ENCODE data around the gene TLE3. TPM values are rescaled to one million over a fixed set of nuclear protein-coding genes. Genes with fewer than 3 reads are reported as not detected.
A peak's percentile ranks its signal among the peaks of the same experiment; 100 is the strongest.

TLE3 gene
- total RNA-seq, 4 donors from 2014 or later = 4.6 to 35.3 (median 13.3) TPM

DNA sequence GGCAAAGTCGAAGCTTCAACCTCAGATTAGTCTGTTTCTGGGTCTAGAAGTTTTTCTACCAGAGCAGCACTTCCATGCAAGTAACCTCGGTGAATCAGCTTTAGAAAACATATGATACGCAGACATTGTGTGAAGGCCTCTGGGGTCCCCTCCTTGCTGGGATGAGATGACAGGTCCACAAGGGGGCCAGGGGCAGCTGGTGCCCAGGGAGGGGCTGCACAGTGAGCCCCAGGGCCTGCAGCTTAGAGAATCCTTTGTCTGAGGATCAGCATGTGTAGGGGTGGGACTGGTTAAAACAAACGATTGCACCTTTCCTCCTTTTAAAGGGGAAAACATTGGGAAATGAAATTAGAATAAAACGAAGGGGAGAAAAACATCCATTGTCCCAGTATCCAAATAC is 47.5 kb upstream of the TLE3 start:
- H3K4me1 ChIP-seq = peaks cover 0 to 5% of the 10 kb centered on the region in 2 donors
- no peak for DNase-seq
- H3K27me3 ChIP-seq = no peaks in the 10 kb centered on the region
- in situ Hi-C loops (cut with MboI; ENCODE audit: low sequenced_read_pairs in 4 of 4) = no loop called here
- no peaks in the 10 kb centered on the region for H3K9me3 ChIP-seq
- intact Hi-C loops (cut with DNase I; ENCODE audit: low total_unique reads) = no loop called here
- H3K4me3 ChIP-seq = no peak overlapping the region
- H3K27ac ChIP-seq = no peak overlapping the region
- TF ChIP-seq POLR2A (IDR thresholded peaks at IDR 0.05) (no peak), CTCF (IDR thresholded peaks at IDR 0.05 in 4 of 5, conservative IDR thresholded peaks at IDR 0.05 in 1 of 5) (no peak)
- ATAC-seq = no peak
- no peaks in the 10 kb centered on the region for H3K36me3 ChIP-seq

GRCh38 chr15:70142322-70143191 is 44.8 kb upstream of the TLE3 start:
- H3K27ac ChIP-seq = no peak overlapping the region

GRCh38 chr15:70142072-70142321 is 44.3 kb upstream of the TLE3 start:
- in situ Hi-C loops (cut with MboI; ENCODE audit: low sequenced_read_pairs in 4 of 4) (no loop called here), intact Hi-C loops (cut with DNase I; ENCODE audit: low total_unique reads) (no loop called here)
- peaks cover 0 to 5% of the 10 kb centered on the region in 2 donors for H3K4me1 ChIP-seq
- no peak overlapping the region for H3K4me3 ChIP-seq
- DNase-seq (no peak), ATAC-seq (no peak)
- no peak overlapping the region for H3K27ac ChIP-seq
- no peaks in the 10 kb centered on the region for H3K9me3 ChIP-seq
- no peaks in the 10 kb centered on the region for H3K36me3 ChIP-seq
- TF ChIP-seq POLR2A (IDR thresholded peaks at IDR 0.05) (no peak), CTCF (IDR thresholded peaks at IDR 0.05 in 4 of 5, conservative IDR thresholded peaks at IDR 0.05 in 1 of 5) (no peak)
- H3K27me3 ChIP-seq = no peaks in the 10 kb centered on the region

More at GRCh38 chr15:70142322-70143191, 44.8 kb upstream of the TLE3 start:
- in situ Hi-C loops (cut with MboI; ENCODE audit: low sequenced_read_pairs in 4 of 4) (no loop called here), intact Hi-C loops (cut with DNase I; ENCODE audit: low total_unique reads) (no loop called here)
- H3K27me3 ChIP-seq = no peaks in the 10 kb centered on the region
- ATAC-seq (no peak), DNase-seq (no peak)
- no peaks in the 10 kb centered on the region for H3K36me3 ChIP-seq
- H3K4me3 ChIP-seq = no peak overlapping the region
- TF ChIP-seq CTCF (IDR thresholded peaks at IDR 0.05 in 4 of 5, conservative IDR thresholded peaks at IDR 0.05 in 1 of 5) (no peak), POLR2A (IDR thresholded peaks at IDR 0.05) (no peak)
- no peaks in the 10 kb centered on the region for H3K9me3 ChIP-seq
- peaks cover 0 to 5% of the 10 kb centered on the region in 2 donors for H3K4me1 ChIP-seq

GRCh38 chr15:70141376-70142071 is 43.8 kb upstream of the TLE3 start:
- in situ Hi-C loops (cut with MboI; ENCODE audit: low sequenced_read_pairs in 4 of 4) = no loop called here
- no peak overlapping the region for H3K27ac ChIP-seq

More at GRCh38 chr15:70141376-70142071, 43.8 kb upstream of the TLE3 start:
- Histone ChIP-seq H3K36me3 (no peaks in the 10 kb centered on the region), H3K27me3 (no peaks in the 10 kb centered on the region), H3K9me3 (no peaks in the 10 kb centered on the region), H3K4me1 (peaks cover 0 to 5% of the 10 kb centered on the region in 2 donors), H3K4me3 (peak overlapping the region in 2 of 4 donors; percentile 11 to 30)
- ATAC-seq (peak in 1 of 2 donors; percentile 48), DNase-seq (no peak)
- TF ChIP-seq CTCF (IDR thresholded peaks at IDR 0.05 in 4 of 5, conservative IDR thresholded peaks at IDR 0.05 in 1 of 5) = no peak
- TF ChIP-seq POLR2A (IDR thresholded peaks at IDR 0.05) = no peak
- intact Hi-C loops (cut with DNase I; ENCODE audit: low total_unique reads) = no loop called here

All from gastrocnemius medialis (tissue), 4 donors.